Testis (tissue), 3 donors: ENCODE measurements around the gene CLEC16A. TPM values are rescaled to one million over a fixed set of nuclear protein-coding genes. Genes with fewer than 3 reads are reported as not detected.

ENCODE experiments used
- DNase-seq: peaks from one replicate; pipeline ENCODE4 v3.0.0-alpha.2; 2019
- H3K27ac ChIP-seq, 2 donors: fragments of 200-600 bp; sonication (generic); one replicate each; pipeline ENCODE4 v1.5.1; 2019
- H3K27me3 ChIP-seq: fragments of 200-600 bp; sonication (generic); one replicate; pipeline ENCODE4 v1.5.1; 2019
- H3K36me3 ChIP-seq: fragments of 200-600 bp; sonication (generic); one replicate; pipeline ENCODE4 v1.5.1; 2017; ENCODE audit warnings: low read depth; ENCODE audit errors: missing control alignments
- H3K4me1 ChIP-seq: fragments of 200-600 bp; sonication (generic); one replicate; pipeline ENCODE4 v1.5.1; 2019
- H3K4me3 ChIP-seq, 2 donors: fragments of 200-600 bp; sonication (generic); one replicate each; pipeline ENCODE4 v1.5.1; 2017 to 2019
- H3K9me3 ChIP-seq: fragments of 200-600 bp; sonication (generic); one replicate; pipeline ENCODE4 v1.5.1; 2017
- CTCF ChIP-seq, 3 experiments: fragments of 450-650 bp in 2 of 3; fragments of 200-600 bp in 1 of 3; sonication (generic) in 1 of 3; IDR thresholded peaks; one replicate each; pipeline ENCODE4 v1.5.1; 2016 to 2019; ENCODE audit warnings: antibody characterized with exemption in 3 of 3, mild to moderate bottlenecking in 2 of 3, moderate library complexity in 1 of 3
- POLR2A ChIP-seq: fragments of 450-650 bp; IDR thresholded peaks from one replicate; pipeline ENCODE4 v1.6.1; 2017; ENCODE audit warnings: antibody characterized with exemption, mild to moderate bottlenecking, moderate library complexity
- WGBS, 2 donors: methylation state at CpG; one replicate each; pipeline ENCODE4 v1.1.5; 2018; 5-methylcytosine and 5-hydroxymethylcytosine counted together
- intact Hi-C: fragments of 100-400 bp; cut with DNase I; formaldehyde crosslinking; loops from one replicate; pipeline ENCODE4 v1.15.1; 2023; ENCODE audit warnings: low total_unique reads
- polyA plus RNA-seq: library from polyadenylated mRNA; stranded (reverse); fragments of 350-450 nt; fragmentation: Illumina TruSeq; extraction: RNeasy Lipid Tissue Mini Kit (QIAGEN cat#74804); gene quantifications from one replicate; pipeline ENCODE4 v1.2.3, GENCODE V29; 2014; ENCODE audit warnings: low read depth, low replicate concordance; ENCODE audit not compliant: insufficient read depth
- total RNA-seq, 2 donors: library from RNA; depleted of rRNA; stranded (reverse); fragments of >200 nt; gene quantifications; one replicate each; pipeline ENCODE4 v1.2.3, GENCODE V29; 2016

The CLEC16A gene
- total and polyA plus RNA-seq, 3 donors from 2014 or later: 93.9 to 126 (median 122) TPM

GRCh38 chr16:11156401-11156800 lies 212.0 kb downstream of the CLEC16A start:
- TF ChIP-seq POLR2A (no peak), CTCF (IDR thresholded peaks at IDR 0.05) (no peak)
- no peaks in the 10 kb centered on the region for H3K4me1 ChIP-seq
- WGBS, 2 donors: 73 to 89% methylated on average over 8 to 9 of the region's 9 CpGs
- H3K9me3 ChIP-seq: no peaks in the 10 kb centered on the region
- H3K27ac ChIP-seq: no peak overlapping the region
- no peak for DNase-seq
- H3K36me3 ChIP-seq: no peaks in the 10 kb centered on the region
- intact Hi-C loops: no loop called here
- H3K4me3 ChIP-seq: no peak overlapping the region
- no peaks in the 10 kb centered on the region for H3K27me3 ChIP-seq

- TF ChIP-seq CTCF (IDR thresholded peaks at IDR 0.05) (no peak), POLR2A (no peak)
- Histone ChIP-seq H3K36me3 (no peaks in the 10 kb centered on the region), H3K4me1 (peaks cover 6% of the 10 kb centered on the region), H3K9me3 (no peaks in the 10 kb centered on the region), H3K27ac (no peak overlapping the region), H3K4me3 (no peak overlapping the region), H3K27me3 (no peaks in the 10 kb centered on the region)
- WGBS, 2 donors: 83% methylated on average over 7 of the region's 7 CpGs
- DNase-seq: no peak
- intact Hi-C loops: no loop called here
Observed at GRCh38 chr16:11157143-11157542, 212.8 kb downstream of the CLEC16A start.

GRCh38 chr16:11158018-11158417 lies 213.7 kb downstream of the CLEC16A start:
- H3K36me3 ChIP-seq: no peaks in the 10 kb centered on the region
- no peak for TF ChIP-seq POLR2A
- no peak for TF ChIP-seq CTCF (IDR thresholded peaks at IDR 0.05)
- no peak overlapping the region for H3K27ac ChIP-seq
- no peaks in the 10 kb centered on the region for H3K9me3 ChIP-seq
- H3K4me3 ChIP-seq: no peak overlapping the region
- peaks cover 14% of the 10 kb centered on the region for H3K4me1 ChIP-seq
- no peaks in the 10 kb centered on the region for H3K27me3 ChIP-seq
- 88 to 92% methylated on average over 12 of the region's 12 CpGs for WGBS, 2 donors
- intact Hi-C loops: no loop called here
- no peak for DNase-seq

- Histone ChIP-seq H3K9me3 (no peaks in the 10 kb centered on the region), H3K27me3 (no peaks in the 10 kb centered on the region), H3K4me1 (peaks cover 14% of the 10 kb centered on the region), H3K36me3 (no peaks in the 10 kb centered on the region), H3K27ac (no peak overlapping the region), H3K4me3 (no peak overlapping the region)
- intact Hi-C loops: no loop called here
- TF ChIP-seq POLR2A (no peak), CTCF (IDR thresholded peaks at IDR 0.05) (no peak)
- no peak for DNase-seq
- WGBS, 2 donors: 87 to 94% methylated on average over 4 of the region's 4 CpGs
Observed at GRCh38 chr16:11159282-11159681, 214.9 kb downstream of the CLEC16A start.

GRCh38 chr16:11160676-11161115 lies 216.3 kb downstream of the CLEC16A start:
- no peak for TF ChIP-seq CTCF (IDR thresholded peaks at IDR 0.05)
- no peak for TF ChIP-seq POLR2A
- Histone ChIP-seq H3K36me3 (no peaks in the 10 kb centered on the region), H3K9me3 (no peaks in the 10 kb centered on the region), H3K4me1 (peaks cover 14% of the 10 kb centered on the region), H3K27ac (no peak overlapping the region), H3K4me3 (no peak overlapping the region), H3K27me3 (no peaks in the 10 kb centered on the region)
- WGBS, 2 donors: 89 to 91% methylated on average over 4 of the region's 4 CpGs
- intact Hi-C loops: no loop called here
- DNase-seq: no peak
